Liver (tissue), 9 donors: ENCODE data around the gene CST4. TPM values are rescaled to one million over a fixed set of nuclear protein-coding genes. Genes with fewer than 3 reads are reported as not detected.

Experiments
- DNase-seq: peaks from one replicate; pipeline ENCODE4 v3.0.0-alpha.2; 2017; ENCODE audit warnings: low spot score
- H3K27ac ChIP-seq, 2 donors: one replicate each; pipeline ENCODE4 v1.7.0; 2013; ENCODE audit warnings: inconsistent platforms in 2 of 2, low read length in 2 of 2, control low read depth in 1 of 2, low read depth in 1 of 2, mild to moderate bottlenecking in 1 of 2
- H3K27me3 ChIP-seq, 4 donors: one replicate each; pipeline versions ENCODE4 v1.6.1 to v1.7.0; 2013; ENCODE audit warnings: low read length in 3 of 4, inconsistent platforms in 1 of 4, mild to moderate bottlenecking in 1 of 4, moderate library complexity in 1 of 4; ENCODE audit not compliant: control insufficient read depth in 4 of 4, insufficient read depth in 4 of 4
- H3K36me3 ChIP-seq, 4 donors: one replicate each; pipeline versions ENCODE4 v1.6.1 to v1.7.0; 2013; ENCODE audit warnings: low read length in 3 of 4, mild to moderate bottlenecking in 3 of 4, low read depth in 1 of 4, moderate library complexity in 1 of 4; ENCODE audit not compliant: control insufficient read depth in 4 of 4, insufficient read depth in 3 of 4
- H3K4me1 ChIP-seq, 4 donors: one replicate each; pipeline versions ENCODE4 v1.6.1 to v1.7.0; 2013; ENCODE audit warnings: low read length in 3 of 4, mild to moderate bottlenecking in 3 of 4, moderate library complexity in 1 of 4; ENCODE audit not compliant: control insufficient read depth in 4 of 4, insufficient read depth in 4 of 4
- H3K4me3 ChIP-seq, 3 donors: one replicate each; pipeline versions ENCODE4 v1.6.1 to v1.7.0; 2013; ENCODE audit warnings: low read length in 3 of 3, control low read depth in 1 of 3, low read depth in 1 of 3, mild to moderate bottlenecking in 1 of 3
- H3K9ac ChIP-seq, 2 donors: one replicate each; pipeline ENCODE4 v1.7.0; 2013; ENCODE audit warnings: low read length in 2 of 2, mild to moderate bottlenecking in 2 of 2, moderate library complexity in 2 of 2, control low read depth in 1 of 2, low read depth in 1 of 2
- H3K9me3 ChIP-seq, 4 donors: one replicate each; pipeline versions ENCODE4 v1.6.1 to v1.7.0; 2013; ENCODE audit warnings: low read length in 3 of 4; ENCODE audit not compliant: control insufficient read depth in 4 of 4
- ATF3 ChIP-seq: IDR thresholded peaks from 2 replicates; pipeline ENCODE4 v1.6.1; 2016; ENCODE audit warnings: antibody characterized with exemption
- CTCF ChIP-seq: fragments of 150-350 bp; IDR thresholded peaks from 2 replicates; pipeline ENCODE4 v1.5.1; 2017; ENCODE audit warnings: improper control_type of control experiment, low read depth, low read length; ENCODE audit not compliant: missing input control
- EGR1 ChIP-seq, 2 donors: IDR thresholded peaks; 2 replicates each; pipeline ENCODE4 v1.6.1; 2016 to 2018; ENCODE audit warnings: antibody characterized with exemption in 2 of 2, low read depth in 2 of 2
- FOXA1 ChIP-seq: IDR thresholded peaks from 2 replicates; pipeline ENCODE4 v1.6.1; 2016; ENCODE audit warnings: antibody characterized with exemption
- FOXA2 ChIP-seq: IDR thresholded peaks from 2 replicates; pipeline ENCODE4 v1.6.1; 2016; ENCODE audit warnings: antibody characterized with exemption
- GABPA ChIP-seq, 2 donors: IDR thresholded peaks in 1 of 2; conservative IDR thresholded peaks in 1 of 2; 2 replicates each; pipeline ENCODE4 v1.6.1; 2016; ENCODE audit warnings: antibody characterized with exemption in 2 of 2, mild to moderate bottlenecking in 1 of 2, moderate library complexity in 1 of 2
- HNF4A ChIP-seq, 2 donors: conservative IDR thresholded peaks; 2 replicates each; pipeline ENCODE4 v1.6.1; 2016; ENCODE audit warnings: antibody characterized with exemption in 2 of 2, mild to moderate bottlenecking in 2 of 2
- HNF4G ChIP-seq: IDR thresholded peaks from 2 replicates; pipeline ENCODE4 v1.6.1; 2016; ENCODE audit warnings: antibody characterized with exemption
- JUND ChIP-seq, 2 donors: IDR thresholded peaks; 2 replicates each; pipeline ENCODE4 v1.6.1; 2016; ENCODE audit warnings: antibody characterized with exemption in 2 of 2
- MAX ChIP-seq: IDR thresholded peaks from 2 replicates; pipeline ENCODE4 v1.6.1; 2016; ENCODE audit warnings: antibody characterized with exemption
- NR2F2 ChIP-seq: IDR thresholded peaks from 2 replicates; pipeline ENCODE4 v1.6.1; 2016; ENCODE audit warnings: antibody characterized with exemption
- RAD21 ChIP-seq, 2 donors: IDR thresholded peaks; 2 replicates each; pipeline ENCODE4 v1.6.1; 2016; ENCODE audit warnings: antibody characterized with exemption in 2 of 2, mild to moderate bottlenecking in 2 of 2
- RXRA ChIP-seq, 2 donors: IDR thresholded peaks; 2 replicates each; pipeline ENCODE4 v1.6.1; 2017 to 2018; ENCODE audit warnings: antibody characterized with exemption in 2 of 2, mild to moderate bottlenecking in 1 of 2
- SP1 ChIP-seq: IDR thresholded peaks from 2 replicates; pipeline ENCODE4 v1.6.1; 2018; ENCODE audit warnings: antibody characterized with exemption, mild to moderate bottlenecking
- TAF1 ChIP-seq: conservative IDR thresholded peaks from 2 replicates; pipeline ENCODE4 v1.6.1; 2016; ENCODE audit warnings: antibody characterized with exemption, mild to moderate bottlenecking
- YY1 ChIP-seq: IDR thresholded peaks from 2 replicates; pipeline ENCODE4 v1.6.1; 2016; ENCODE audit warnings: antibody characterized with exemption, mild to moderate bottlenecking
- WGBS: extraction: QIAGEN DNeasy Blood & Tissue Kit; methylation state at CpG from one replicate; pipeline ENCODE4 v1.1.7; 2013; 5-methylcytosine and 5-hydroxymethylcytosine counted together
- polyA plus RNA-seq, 2 donors: library from polyadenylated mRNA; stranded (reverse) in 1 of 2; unstranded in 1 of 2; fragments of 200-250 nt in 1 of 2; fragments of >200 nt in 1 of 2; fragmentation: Nextera tagmentation in 1 of 2; extraction: Ambion mirVana in 1 of 2; gene quantifications; one replicate each; pipeline versions ENCODE4 v1.2.1 to v1.2.3, GENCODE V29; 2013 to 2015
- total RNA-seq, 2 donors: library from RNA; depleted of rRNA; stranded (reverse); fragments of >200 nt; gene quantifications; one replicate each; pipeline ENCODE4 v1.2.3, GENCODE V29; 2014
- TF ChIP-seq, protein P1 (sequence below): IDR thresholded peaks from 2 replicates; pipeline ENCODE4 v1.6.1; 2016; ENCODE audit warnings: antibody characterized with exemption
- TF ChIP-seq, protein P2 (sequence below): IDR thresholded peaks from 2 replicates; pipeline ENCODE4 v1.6.1; 2016; ENCODE audit warnings: antibody characterized with exemption, mild to moderate bottlenecking
- donor health status: healthy.
- donor health status: healthy.
- donor health status: healthy.
- donor health status: healthy.
- donor health status: healthy.

The CST4 gene
- total and polyA plus RNA-seq, 4 donors, result not detected

DNA sequence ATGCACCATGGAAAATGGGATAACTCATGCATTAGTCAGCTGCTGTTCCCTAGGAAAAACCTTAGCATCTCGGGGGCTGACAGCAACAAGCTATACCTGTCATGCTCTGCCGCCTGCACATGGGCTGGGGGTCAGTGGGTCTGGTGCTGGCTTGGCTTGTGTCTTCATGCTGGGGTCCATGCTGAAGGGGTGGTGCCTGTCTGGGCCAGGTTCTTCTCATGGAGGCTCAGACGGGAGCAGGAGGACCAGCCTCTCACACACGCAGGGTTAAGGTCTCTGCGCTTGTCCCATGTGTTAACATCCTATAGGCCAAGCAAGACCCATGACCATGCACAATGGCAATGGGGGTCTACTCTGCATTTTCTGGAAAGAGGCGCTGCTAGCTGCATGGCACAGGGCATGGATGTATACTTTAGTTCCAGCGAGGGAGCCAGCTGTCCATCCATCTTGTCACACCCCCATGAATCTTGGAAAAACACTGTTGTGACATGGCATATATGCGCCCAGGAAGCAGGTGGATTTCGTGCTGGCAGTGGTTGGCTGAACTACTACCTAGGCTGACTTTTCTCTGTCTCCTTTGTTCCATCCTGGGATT lies 26.5 kb downstream of the CST4 start:
- Histone ChIP-seq H3K4me3 (no peak overlapping the region), H3K4me1 (peaks cover 0 to 3% (median 0%) of the 10 kb centered on the region in 4 donors)
- no peak for DNase-seq

DNA sequence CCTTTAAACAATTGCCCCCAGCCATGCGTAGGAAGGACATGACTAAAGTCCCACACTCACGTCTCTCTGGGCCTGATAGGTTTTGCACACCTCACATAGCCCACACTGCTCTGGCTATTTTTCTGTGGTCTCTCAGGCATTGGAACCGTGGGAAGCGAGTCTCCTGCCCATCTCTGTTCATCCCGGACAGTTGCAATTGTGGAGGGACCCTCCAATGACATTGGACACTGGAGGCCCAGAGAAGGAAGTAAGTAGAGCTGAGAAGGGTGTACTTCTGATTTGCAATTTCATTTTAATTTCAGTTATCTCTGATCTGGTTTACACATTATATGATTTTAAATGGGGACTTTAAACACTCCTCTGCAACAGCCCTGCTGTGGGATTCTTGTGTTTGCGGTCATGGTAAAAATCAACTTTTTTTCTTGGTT lies 27.8 kb downstream of the CST4 start:
- Histone ChIP-seq H3K4me3 (no peak overlapping the region), H3K27me3 (no peaks in the 10 kb centered on the region), H3K9ac (no peak overlapping the region), H3K36me3 (no peaks in the 10 kb centered on the region), H3K27ac (no peak overlapping the region), H3K4me1 (peaks cover 0 to 5% (median 0%) of the 10 kb centered on the region in 4 donors), H3K9me3 (no peaks in the 10 kb centered on the region)
- DNase-seq, result no peak
- TF ChIP-seq JUND (IDR thresholded peaks at IDR 0.05), result no peak
- TF ChIP-seq, protein P1, sequence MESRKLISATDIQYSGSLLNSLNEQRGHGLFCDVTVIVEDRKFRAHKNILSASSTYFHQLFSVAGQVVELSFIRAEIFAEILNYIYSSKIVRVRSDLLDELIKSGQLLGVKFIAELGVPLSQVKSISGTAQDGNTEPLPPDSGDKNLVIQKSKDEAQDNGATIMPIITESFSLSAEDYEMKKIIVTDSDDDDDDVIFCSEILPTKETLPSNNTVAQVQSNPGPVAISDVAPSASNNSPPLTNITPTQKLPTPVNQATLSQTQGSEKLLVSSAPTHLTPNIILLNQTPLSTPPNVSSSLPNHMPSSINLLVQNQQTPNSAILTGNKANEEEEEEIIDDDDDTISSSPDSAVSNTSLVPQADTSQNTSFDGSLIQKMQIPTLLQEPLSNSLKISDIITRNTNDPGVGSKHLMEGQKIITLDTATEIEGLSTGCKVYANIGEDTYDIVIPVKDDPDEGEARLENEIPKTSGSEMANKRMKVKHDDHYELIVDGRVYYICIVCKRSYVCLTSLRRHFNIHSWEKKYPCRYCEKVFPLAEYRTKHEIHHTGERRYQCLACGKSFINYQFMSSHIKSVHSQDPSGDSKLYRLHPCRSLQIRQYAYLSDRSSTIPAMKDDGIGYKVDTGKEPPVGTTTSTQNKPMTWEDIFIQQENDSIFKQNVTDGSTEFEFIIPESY, result no peak
- no peak for TF ChIP-seq HNF4G
- no peak for TF ChIP-seq YY1
- no peak for TF ChIP-seq NR2F2
- TF ChIP-seq GABPA (IDR thresholded peaks at IDR 0.05 in 1 of 2, conservative IDR thresholded peaks at IDR 0.05 in 1 of 2), result no peak
- no peak for TF ChIP-seq ATF3
- TF ChIP-seq FOXA1, result no peak
- no peak for TF ChIP-seq CTCF
- TF ChIP-seq, protein P2, sequence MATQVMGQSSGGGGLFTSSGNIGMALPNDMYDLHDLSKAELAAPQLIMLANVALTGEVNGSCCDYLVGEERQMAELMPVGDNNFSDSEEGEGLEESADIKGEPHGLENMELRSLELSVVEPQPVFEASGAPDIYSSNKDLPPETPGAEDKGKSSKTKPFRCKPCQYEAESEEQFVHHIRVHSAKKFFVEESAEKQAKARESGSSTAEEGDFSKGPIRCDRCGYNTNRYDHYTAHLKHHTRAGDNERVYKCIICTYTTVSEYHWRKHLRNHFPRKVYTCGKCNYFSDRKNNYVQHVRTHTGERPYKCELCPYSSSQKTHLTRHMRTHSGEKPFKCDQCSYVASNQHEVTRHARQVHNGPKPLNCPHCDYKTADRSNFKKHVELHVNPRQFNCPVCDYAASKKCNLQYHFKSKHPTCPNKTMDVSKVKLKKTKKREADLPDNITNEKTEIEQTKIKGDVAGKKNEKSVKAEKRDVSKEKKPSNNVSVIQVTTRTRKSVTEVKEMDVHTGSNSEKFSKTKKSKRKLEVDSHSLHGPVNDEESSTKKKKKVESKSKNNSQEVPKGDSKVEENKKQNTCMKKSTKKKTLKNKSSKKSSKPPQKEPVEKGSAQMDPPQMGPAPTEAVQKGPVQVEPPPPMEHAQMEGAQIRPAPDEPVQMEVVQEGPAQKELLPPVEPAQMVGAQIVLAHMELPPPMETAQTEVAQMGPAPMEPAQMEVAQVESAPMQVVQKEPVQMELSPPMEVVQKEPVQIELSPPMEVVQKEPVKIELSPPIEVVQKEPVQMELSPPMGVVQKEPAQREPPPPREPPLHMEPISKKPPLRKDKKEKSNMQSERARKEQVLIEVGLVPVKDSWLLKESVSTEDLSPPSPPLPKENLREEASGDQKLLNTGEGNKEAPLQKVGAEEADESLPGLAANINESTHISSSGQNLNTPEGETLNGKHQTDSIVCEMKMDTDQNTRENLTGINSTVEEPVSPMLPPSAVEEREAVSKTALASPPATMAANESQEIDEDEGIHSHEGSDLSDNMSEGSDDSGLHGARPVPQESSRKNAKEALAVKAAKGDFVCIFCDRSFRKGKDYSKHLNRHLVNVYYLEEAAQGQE, result no peak
- TF ChIP-seq RAD21 (IDR thresholded peaks at IDR 0.05), result no peak
- no peak for TF ChIP-seq SP1
- no peak for TF ChIP-seq TAF1
- no peak for TF ChIP-seq EGR1 (IDR thresholded peaks at IDR 0.05; ENCODE audit: low read depth in 2 of 2)
- no peak for TF ChIP-seq HNF4A (conservative IDR thresholded peaks at IDR 0.05)
- TF ChIP-seq FOXA2, result no peak
- no peak for TF ChIP-seq MAX
- no peak for TF ChIP-seq RXRA (IDR thresholded peaks at IDR 0.05)
- WGBS, result 92% methylated on average over 6 of the region's 6 CpGs

More for the DNA sequence above, 26.5 kb downstream of the CST4 start:
- Histone ChIP-seq H3K27ac (no peak overlapping the region), H3K9ac (no peak overlapping the region), H3K27me3 (no peaks in the 10 kb centered on the region), H3K9me3 (no peaks in the 10 kb centered on the region), H3K36me3 (no peaks in the 10 kb centered on the region)
- WGBS, result 93% methylated on average over 9 of the region's 9 CpGs
- no peak for TF ChIP-seq TAF1
- TF ChIP-seq, protein P2, result no peak
- TF ChIP-seq EGR1 (IDR thresholded peaks at IDR 0.05; ENCODE audit: low read depth in 2 of 2), result no peak
